Bladder microvascular endothelial cell (primary cell): ENCODE measurements around the gene SPSB3. TPM values are rescaled to one million over a fixed set of nuclear protein-coding genes. Genes with fewer than 3 reads are reported as not detected.

Source experiments
- total RNA-seq: library from RNA; depleted of rRNA; stranded (reverse); fragments of >200 nt; gene quantifications from 2 replicates; pipeline ENCODE4 v1.2.3, GENCODE V29; 2014

The SPSB3 gene
- total RNA-seq: 45.2 and 60.4 TPM in 2 replicates

GRCh38 chr16:1782408-1783264 is at the start of gene SPSB3, which contains the start of gene NUBP2:
Gene SPSB3 (minus strand): TSS chr16:1782571. CDS start chr16:1781483, 1,088 bp downstream.
Gene NUBP2 (plus strand): TSS chr16:1782960. CDS start chr16:1783021, 61 bp downstream.

DNA sequence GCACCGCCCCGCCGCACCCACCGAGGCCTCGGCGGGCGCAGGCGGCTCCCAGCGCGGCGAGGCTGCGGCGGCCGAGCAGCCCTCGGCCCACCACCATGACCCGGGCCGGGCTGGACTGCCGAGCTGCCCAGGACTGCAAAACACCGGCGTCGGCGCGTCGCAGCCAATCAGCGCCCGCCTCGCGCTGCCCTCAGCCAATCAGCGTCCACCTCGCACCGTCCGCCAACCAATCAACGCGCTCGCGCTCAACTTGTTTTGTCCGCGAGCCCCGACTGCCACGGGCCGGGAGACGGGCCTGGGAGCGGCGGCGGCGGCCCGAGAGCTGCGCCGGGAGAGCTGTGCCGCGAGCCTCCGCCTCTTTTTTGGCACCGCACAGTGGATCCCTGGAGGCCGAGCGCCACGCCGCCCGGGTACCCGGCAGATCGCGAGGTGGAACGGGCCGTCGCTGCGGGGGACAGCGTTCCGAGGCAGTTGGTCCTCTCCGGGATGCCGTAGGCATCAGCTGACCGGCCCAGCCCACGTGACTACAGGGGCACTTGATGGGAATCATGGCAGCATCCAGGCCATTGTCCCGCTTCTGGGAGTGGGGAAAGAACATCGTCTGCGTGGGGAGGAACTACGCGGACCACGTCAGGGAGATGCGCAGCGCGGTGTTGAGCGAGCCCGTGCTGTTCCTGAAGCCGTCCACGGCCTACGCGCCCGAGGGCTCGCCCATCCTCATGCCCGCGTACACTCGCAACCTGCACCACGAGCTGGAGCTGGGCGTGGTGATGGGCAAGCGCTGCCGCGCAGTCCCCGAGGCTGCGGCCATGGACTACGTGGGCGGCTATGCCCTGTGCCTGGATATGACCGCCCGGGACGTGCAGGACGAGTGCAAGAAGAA is 44.6 kb upstream of the SPSB3 start, which contains the start of the genes FAHD1 and HAGH:
FAHD1 (plus strand) TSS at position 516 of the 883 bp plus-strand sequence; CDS start at position 549, 33 bp downstream.
HAGH (minus strand) TSS at position 135 of the 883 bp plus-strand sequence; CDS start at position 97, 38 bp downstream.

DNA sequence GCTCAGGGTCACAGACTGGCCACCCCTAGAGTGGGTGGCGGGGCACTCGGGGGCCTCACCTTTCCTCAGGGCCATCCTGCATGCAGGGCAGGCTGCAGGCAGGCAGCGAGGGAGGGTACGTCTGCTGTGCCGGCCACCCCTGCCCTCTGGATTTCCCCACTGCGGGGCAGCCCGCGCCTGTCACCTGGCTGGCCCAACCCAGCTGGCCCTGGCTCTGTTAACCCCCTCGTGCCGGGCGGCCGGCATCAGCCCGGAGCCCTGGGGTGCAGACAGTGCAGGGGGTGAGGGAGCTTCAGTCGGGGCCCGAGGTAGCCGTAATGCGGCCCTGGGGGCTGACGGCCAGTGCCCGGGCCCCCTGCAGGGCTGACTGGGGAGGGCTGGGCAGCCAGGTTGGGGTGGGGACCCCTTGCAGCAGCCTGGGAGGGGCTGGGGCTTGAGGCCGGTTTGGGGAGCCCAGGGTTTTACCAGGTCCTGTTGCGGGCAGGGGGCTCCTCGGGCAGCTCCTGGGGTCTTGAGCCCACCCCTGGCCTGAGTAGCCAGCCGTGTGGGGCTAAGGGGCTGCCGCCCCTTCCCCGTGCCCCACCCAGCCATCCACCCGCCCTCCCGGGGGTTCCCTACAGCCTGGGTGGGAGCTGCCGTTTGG is 11.3 kb upstream of the SPSB3 start, which contains the start of gene IGFALS:
IGFALS (minus strand) TSS at position 128 of the 643 bp plus-strand sequence; CDS start at position 75, 53 bp downstream.

GRCh38 chr16:1772908-1773702 is 9.3 kb downstream of the SPSB3 start, which contains the start of gene MRPS34:
Gene MRPS34 (minus strand): TSS chr16:1773134. CDS start chr16:1773119, 15 bp downstream.

GRCh38 chr16:1772362-1772907 is 9.9 kb downstream of the SPSB3 start, which contains the start of gene EME2:
Gene EME2 (plus strand): TSS chr16:1772810. CDS start chr16:1773228, 418 bp downstream.

DNA sequence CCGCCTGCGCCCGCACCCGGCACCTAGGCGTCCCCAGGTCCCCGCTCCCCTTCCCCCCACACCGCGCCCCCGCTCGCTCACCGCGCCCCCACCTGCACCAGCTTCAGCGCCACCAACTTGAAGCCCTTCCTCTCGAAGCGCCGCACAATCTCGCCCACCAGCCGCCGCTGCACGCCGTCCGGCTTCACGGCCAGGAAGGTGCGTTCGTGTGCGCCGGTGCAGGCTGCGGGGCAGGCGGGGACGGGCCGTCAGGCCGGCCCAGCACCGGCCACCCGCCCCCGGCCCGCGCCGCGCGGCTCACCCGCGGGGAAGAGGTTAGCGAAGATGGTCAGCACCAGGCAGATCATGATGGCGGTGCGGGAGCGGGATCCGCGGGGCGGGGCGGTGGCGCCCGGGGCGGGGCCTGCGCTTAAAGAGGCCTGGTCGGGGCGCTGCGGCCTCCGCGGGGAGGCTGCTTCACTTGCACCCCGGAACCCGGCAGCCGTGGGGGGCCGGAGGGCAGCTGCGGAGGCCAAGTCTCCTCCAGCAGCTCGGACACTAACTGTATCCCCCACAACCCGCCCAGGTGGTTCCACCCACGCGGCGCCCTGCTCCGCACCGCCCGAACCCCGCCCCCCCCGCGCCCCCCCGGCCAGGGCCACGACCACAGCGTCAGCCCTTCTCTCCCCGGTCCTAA is 11.0 kb downstream of the SPSB3 start, which contains the start of gene NME3:
NME3 (minus strand) TSS at position 356 of the 676 bp plus-strand sequence; CDS start at position 347, 9 bp downstream.

Other genes with a start within 250 kb of the SPSB3 start
- gene TMEM204, start 248.9 kb downstream of the SPSB3 start, total RNA-seq: 57.5 and 67.7 TPM in 2 replicates
- gene IFT140, start 170.5 kb downstream of the SPSB3 start, total RNA-seq: 11.5 and 22.9 TPM in 2 replicates
- gene CRAMP1, start 170.2 kb downstream of the SPSB3 start, total RNA-seq: 6.0 and 15.6 TPM in 2 replicates
- 31.1 and 64.1 TPM in 2 replicates for gene JPT2, start 104.3 kb downstream of the SPSB3 start, total RNA-seq
- gene MAPK8IP3, start 76.4 kb downstream of the SPSB3 start, total RNA-seq: 21.9 and 50.8 TPM in 2 replicates
- 39.3 and 51.6 TPM in 2 replicates for gene NME3, start 11.0 kb downstream of the SPSB3 start, total RNA-seq
- 3.7 and 9.2 TPM in 2 replicates for gene EME2, start 9.8 kb downstream of the SPSB3 start, total RNA-seq
- 68.8 and 72.9 TPM in 2 replicates for gene MRPS34, start 9.4 kb downstream of the SPSB3 start, total RNA-seq
- gene NUBP2, start 389 bp upstream of the SPSB3 start, total RNA-seq: 67.3 and 75.4 TPM in 2 replicates
- gene IGFALS, start 11.1 kb upstream of the SPSB3 start, total RNA-seq: under 0.01 TPM in 1 of 2 replicates, not detected in the other
- gene HAGH, start 44.3 kb upstream of the SPSB3 start, total RNA-seq: 70.3 and 94.3 TPM in 2 replicates
- gene FAHD1, start 44.6 kb upstream of the SPSB3 start, total RNA-seq: 70.3 and 124 TPM in 2 replicates
- not detected in 2 replicates for gene MEIOB, start 89.6 kb upstream of the SPSB3 start, total RNA-seq
- not detected in 2 replicates for gene HS3ST6, start 135.8 kb upstream of the SPSB3 start, total RNA-seq
- 6.5 and 8.7 TPM in 2 replicates for gene MSRB1, start 160.6 kb upstream of the SPSB3 start, total RNA-seq
- not detected in 2 replicates for gene RPL3L, start 172.1 kb upstream of the SPSB3 start, total RNA-seq
- 133 and 143 TPM in 2 replicates for gene NDUFB10, start 177.0 kb upstream of the SPSB3 start, total RNA-seq
- 1,957 and 2,987 TPM in 2 replicates for gene RPS2, start 182.3 kb upstream of the SPSB3 start, total RNA-seq
- gene RNF151, start 184.3 kb upstream of the SPSB3 start, total RNA-seq: not detected in 2 replicates
- gene TBL3, start 189.5 kb upstream of the SPSB3 start, total RNA-seq: 33.7 and 61.0 TPM in 2 replicates
- gene NOXO1, start 198.9 kb upstream of the SPSB3 start, total RNA-seq: 0.13 and 0.16 TPM in 2 replicates
- gene GFER, start 201.6 kb upstream of the SPSB3 start, total RNA-seq: 11.1 and 12.3 TPM in 2 replicates
- 0.65 and 2.8 TPM in 2 replicates for gene SYNGR3, start 207.4 kb upstream of the SPSB3 start, total RNA-seq
- 11.2 and 24.5 TPM in 2 replicates for gene ZNF598, start 227.2 kb upstream of the SPSB3 start, total RNA-seq
- gene NPW, start 237.2 kb upstream of the SPSB3 start, total RNA-seq: 0.16 TPM in 1 of 2 replicates, not detected in the other
- gene NHERF2, start 244.3 kb upstream of the SPSB3 start, total RNA-seq: 52.4 and 55.7 TPM in 2 replicates